Activated CD4-positive, CD25-positive, alpha-beta regulatory T cell treated with anti-CD3 and anti-CD28 coated beads, Interleukin-2, amount 50 U/mL, for 16 hours (primary cell): ENCODE data around the gene PDIA3.
"Not testable (repeated sequence)": the region's sequence is repeated elsewhere in the genome, so short reads cannot be mapped to it uniquely, and the experiment has no call there.

ENCODE experiments used
- DNase-seq: peaks from one replicate; pipeline ENCODE4 v3.0.0-alpha.2; 2020; ENCODE audit warnings: low read depth, low spot score

PDIA3 gene

GRCh38 chr15:43776718-43777266, 30.6 kb downstream of the PDIA3 start, which contains the start of gene ELL3:
TSS of gene ELL3 (minus strand) at chr15:43776966. CDS start at chr15:43776901, 65 bp downstream.
- no peak for DNase-seq

GRCh38 chr15:43777267-43777914, 31.2 kb downstream of the PDIA3 start:
- DNase-seq, result peak; percentile 54

- DNase-seq, result no peak
These were observed 32.8 kb downstream of the PDIA3 start for GRCh38 chr15:43779016-43779415.

DNA sequence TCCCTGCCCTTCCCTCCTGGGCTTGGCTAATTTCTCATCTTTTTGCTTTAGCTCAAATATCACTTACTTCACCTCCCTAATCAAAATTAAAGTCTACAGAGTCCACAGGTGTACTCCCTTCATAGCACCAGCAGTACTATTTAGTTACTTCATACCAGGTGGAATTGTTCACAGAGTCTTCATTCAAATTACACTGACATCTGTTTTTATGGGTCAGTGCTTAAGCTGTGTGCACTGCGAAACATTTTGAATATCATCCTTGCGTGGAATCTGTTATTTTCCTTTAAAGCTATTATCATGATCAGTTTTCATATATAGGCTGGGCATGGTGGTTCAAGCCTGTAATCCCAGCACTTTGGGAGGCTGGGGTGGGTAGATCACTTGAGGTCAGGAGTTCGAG, 43.2 kb downstream of the PDIA3 start:
- DNase-seq, result no peak

- peak; percentile 99 for DNase-seq
These were observed 45.9 kb downstream of the PDIA3 start, which contains the start of gene SERF2 for GRCh38 chr15:43791993-43792760. TSS of gene SERF2 (plus strand) at chr15:43792320. CDS start at chr15:43792377, 57 bp downstream.

DNA sequence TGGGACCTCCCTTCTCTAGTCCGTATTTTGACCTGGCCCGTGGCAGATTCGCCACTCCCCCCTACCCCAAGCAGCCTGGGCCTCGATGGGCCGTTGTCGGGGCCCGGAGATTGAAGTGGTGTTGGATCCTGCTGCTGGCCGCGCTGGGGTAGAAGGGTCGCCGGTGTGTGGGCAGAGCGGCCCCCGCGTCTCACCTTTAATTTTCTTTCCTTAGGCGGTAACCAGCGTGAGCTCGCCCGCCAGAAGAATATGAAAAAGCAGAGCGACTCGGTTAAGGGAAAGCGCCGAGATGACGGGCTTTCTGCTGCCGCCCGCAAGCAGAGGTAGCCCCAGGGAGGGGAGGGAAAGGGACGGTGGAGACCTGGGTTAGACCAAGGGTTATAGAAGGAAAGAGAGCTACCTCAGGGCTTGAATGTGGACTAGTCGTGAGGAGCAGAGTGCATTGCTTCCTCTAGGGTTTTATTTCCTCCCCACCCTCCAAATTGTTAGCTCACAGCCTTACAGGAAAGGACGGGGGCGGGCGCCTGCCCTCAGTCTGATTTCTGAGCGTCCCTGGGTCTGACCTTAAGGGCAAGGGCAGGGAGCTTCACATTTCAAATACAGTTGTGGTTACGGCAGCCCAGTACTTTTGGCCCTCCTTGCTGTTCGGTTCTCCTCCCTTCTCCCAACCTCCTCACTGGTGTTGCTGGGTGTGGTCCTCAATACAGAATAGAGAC, 46.7 kb downstream of the PDIA3 start:
- no peak for DNase-seq

- no peak for DNase-seq
These were observed 47.4 kb downstream of the PDIA3 start for GRCh38 chr15:43793647-43794046.

GRCh38 chr15:43794269-43795037, 48.2 kb downstream of the PDIA3 start:
- no peak for DNase-seq

DNA sequence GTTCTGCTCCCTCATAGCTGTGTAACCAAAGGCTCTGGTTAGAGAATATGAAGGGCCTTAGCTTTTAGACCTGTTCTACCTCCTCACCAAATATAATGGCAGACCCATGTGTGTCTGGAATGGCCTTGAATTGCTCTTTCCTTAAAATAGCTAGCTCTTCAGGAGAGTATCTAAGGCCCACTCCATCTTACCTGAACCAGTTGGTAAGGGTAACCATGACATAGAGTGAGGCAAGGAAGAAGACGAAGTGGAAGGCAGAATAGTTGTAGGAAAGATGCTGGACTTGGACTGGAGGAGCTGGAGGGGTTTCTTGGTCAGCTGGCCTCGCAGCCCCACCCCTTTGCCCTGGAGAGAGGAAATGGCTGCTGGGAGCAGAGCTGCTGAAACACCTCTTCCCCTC, 49.0 kb downstream of the PDIA3 start:
- DNase-seq, result no peak

- no peak for DNase-seq
These were observed 49.8 kb downstream of the PDIA3 start for GRCh38 chr15:43795997-43796396.

DNA sequence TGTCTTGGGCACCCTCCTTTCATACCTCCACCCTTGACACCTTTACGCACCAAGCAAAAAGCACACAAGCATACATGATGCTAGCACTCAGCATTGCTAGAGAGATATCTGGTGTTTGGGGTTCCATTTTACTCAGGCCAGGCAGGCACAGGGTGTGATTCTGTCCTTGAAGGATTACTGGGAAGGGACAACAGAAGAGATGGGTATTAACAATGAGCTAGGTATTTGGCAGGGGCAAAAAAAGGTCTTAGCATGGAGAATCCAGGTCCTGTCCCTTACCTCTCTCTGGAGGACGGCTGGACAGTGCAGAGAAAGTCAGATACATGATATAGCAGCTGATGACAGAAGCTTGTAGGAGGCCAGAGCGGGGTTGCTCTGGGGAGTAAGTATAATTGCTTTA, 50.3 kb downstream of the PDIA3 start:
- DNase-seq, result no peak

DNA sequence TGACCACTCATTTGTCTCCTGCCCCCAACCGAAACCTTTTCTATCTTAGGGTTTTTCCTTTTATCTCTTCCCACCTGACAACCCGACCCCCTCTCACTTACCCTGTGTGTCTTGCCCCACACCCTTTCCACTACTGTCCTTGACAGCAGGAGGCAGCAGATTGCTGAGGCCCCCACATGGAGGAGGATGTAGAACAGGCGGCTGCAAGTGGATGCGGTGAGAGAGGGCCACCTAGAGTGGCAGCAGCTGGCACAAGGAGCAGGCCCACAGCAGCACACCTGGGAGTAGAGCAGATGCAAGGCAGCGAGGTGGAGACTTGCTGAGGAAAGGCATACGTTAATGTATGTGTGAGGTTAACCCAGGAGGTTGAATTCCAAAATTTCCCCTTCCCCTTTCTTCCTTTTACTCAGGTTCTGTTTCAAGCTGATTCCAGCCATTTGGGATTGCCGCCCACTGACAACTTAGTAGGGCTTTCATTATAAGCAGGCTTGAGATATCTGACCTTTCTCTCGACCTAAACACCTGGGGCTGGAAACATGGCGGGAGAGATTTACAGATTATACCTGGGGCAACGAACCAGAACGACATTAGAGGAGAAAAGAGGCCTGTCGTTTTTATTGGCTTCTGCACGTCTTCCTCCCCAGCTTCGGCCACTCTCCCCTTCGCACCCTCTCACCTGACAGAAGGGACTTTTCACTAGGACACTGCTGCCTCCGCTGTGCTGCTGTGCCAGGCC, 53.1 kb downstream of the PDIA3 start:
- no peak for DNase-seq

DNA sequence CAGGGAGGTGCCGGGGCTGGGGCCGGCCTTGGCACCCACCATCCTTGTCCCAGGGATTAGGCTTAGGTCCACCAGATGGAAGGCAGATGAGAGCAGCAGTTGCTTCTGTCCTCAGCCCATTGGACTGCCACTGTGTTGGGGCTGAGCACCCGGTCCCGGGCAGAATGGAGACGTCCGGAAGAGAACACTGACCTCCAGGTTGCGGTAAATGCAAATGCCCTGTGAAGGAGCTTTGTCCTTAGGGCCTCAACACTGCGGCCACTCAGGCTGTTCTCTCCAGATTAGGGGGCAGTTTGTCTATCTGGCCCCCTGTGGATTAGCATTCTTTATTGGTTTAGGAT, 53.7 kb downstream of the PDIA3 start, which contains the start of gene SERINC4:
Gene SERINC4 (minus strand): TSS at position 276 of the 341 bp plus-strand sequence. CDS start 234 bp downstream, at position 42.
- no peak for DNase-seq

DNA sequence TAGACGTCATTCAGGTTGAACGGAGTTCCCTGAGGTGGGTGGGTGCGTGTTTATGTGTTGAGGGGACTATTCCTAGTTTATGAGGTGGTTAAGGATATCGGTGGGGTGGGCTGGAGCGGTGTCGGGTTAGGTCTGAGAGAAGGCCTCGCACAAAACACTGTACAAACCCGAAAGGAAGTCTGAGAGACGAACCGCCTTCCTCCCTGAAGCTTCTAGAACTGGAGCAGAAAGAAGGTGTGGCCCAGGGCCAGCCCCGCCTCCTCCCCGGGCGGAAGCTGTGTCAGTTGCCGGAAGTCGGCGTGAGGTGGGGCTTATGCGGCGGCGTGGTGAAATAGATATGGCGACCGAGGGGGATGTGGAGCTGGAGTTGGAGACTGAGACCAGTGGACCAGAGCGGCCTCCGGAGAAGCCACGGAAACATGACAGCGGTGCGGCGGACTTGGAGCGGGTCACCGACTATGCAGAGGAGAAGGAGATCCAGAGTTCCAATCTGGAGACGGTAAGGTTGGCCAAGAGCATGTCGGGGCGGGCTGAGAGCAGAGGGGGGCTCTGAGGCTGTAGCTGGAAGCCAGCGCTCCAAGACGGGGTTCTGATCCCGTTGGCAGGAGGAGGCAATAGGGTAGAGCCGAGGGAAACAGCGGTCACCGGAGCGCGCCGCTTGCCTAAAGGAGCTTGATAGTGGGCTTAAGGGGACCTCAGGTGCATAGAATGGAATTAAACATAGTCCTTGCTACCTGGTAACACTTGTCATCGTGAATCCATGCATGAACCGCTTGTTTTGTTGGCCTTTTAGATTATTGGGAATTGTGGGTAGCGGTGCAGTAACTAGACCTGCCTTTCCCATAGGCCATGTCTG, 54.3 kb downstream of the PDIA3 start, which contains the start of gene HYPK:
Gene HYPK (plus strand): TSS at position 314 of the 856 bp plus-strand sequence. CDS start 24 bp downstream, at position 338.
- DNase-seq, result peak; percentile 84

- not testable (repeated sequence) for DNase-seq
These were observed 56.4 kb downstream of the PDIA3 start for GRCh38 chr15:43802676-43803075.

DNA sequence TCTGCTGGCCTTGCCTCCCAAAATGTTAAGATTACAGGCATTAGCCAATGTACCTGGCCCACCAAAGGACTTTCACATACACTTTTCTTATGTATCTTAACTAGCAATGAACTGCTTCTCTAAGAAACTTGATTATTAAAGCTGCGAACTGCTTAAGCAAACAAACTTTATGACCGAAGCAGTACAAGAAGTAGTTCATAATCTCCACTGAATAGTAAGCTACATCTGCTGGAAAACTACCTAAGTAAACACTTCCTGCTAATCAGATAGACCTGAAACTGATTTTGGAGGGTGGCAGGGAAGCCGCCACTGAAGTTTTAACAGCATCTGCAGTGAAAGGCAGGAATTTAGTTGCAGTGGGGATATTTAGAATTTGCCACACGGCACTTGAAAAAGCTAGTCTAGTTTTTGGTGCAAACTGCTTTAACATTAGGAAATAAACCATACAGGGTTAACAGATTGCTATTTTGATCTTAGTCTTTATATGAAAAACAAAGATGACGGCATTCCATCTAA, 62.3 kb downstream of the PDIA3 start:
- DNase-seq, result no peak

- no peak for DNase-seq
These were observed 62.9 kb downstream of the PDIA3 start for GRCh38 chr15:43808960-43809678.

DNA sequence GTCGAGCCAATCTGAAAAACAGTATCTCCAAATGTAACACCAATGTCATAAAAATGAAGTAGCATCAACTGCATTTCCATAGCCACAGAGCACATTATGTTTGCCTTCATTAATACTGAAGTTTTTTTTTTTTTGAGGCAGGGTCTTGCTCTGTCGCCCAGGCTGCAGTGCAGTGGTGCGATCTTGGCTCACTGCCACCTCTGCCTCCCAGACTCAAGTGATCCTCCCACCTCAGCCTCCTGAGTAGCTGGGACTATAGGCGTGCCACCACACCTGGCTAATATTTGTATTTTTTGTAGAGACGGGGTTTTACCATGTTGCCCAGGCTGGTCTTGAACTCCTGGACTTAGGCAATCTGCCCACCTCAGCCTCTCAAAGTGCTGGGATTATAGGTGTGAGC, 68.8 kb downstream of the PDIA3 start:
- DNase-seq, result not testable (repeated sequence)

- no peak for DNase-seq
These were observed 75.3 kb downstream of the PDIA3 start for GRCh38 chr15:43821505-43821904.
